AG04450 (cell line): Measurements from ENCODE around the gene PRPS2. TPM values are rescaled to one million over a fixed set of nuclear protein-coding genes. Genes with fewer than 3 reads are reported as not detected.

Experiments used
- CTCF ChIA-PET: fragments of 300-600, 350-600 bp; formaldehyde crosslinking; extraction: SDS; loops from one replicate; lab custom pipeline; 2022; ENCODE audit warnings: antibody characterized with exemption, inconsistent platforms; lab: Charles Lee
- POLR2A ChIA-PET: fragments of 350-600 bp; formaldehyde crosslinking; extraction: SDS; loops from one replicate; lab custom pipeline; 2021; ENCODE audit warnings: antibody characterized with exemption, inconsistent platforms; lab: Yijun Ruan, JAX
- DNase-seq: peaks from one replicate; pipeline ENCODE4 v3.0.0-alpha.2; 2011; ENCODE audit warnings: low read depth, low spot score
- H3K27ac ChIP-seq: one replicate; pipeline ENCODE4 v1.5.1; 2012; ENCODE audit warnings: low read depth, low read length, control low read depth
- H3K27me3 ChIP-seq: one replicate; pipeline ENCODE4 v1.6.0; 2012; ENCODE audit warnings: low read length; ENCODE audit not compliant: control insufficient read depth, insufficient read depth
- H3K4me3 ChIP-seq: 2 replicates; pipeline ENCODE4 v1.5.1; 2011; ENCODE audit warnings: mild to moderate bottlenecking, low read depth, low read length, control low read depth
- H3K9me3 ChIP-seq: 2 replicates; pipeline ENCODE4 v1.5.1; 2012; ENCODE audit warnings: low read length; ENCODE audit not compliant: control insufficient read depth, insufficient read depth
- polyA plus RNA-seq: library from polyadenylated mRNA; depleted of rRNA; stranded (reverse); fragments of >200 nt; gene quantifications from 2 replicates; pipeline ENCODE4 v1.2.3, GENCODE V29; 2011
- TF ChIP-seq, protein P1 (sequence below): IDR thresholded peaks from 2 replicates; pipeline ENCODE4 v1.5.1; 2011; ENCODE audit warnings: low read depth, low read length, control low read depth, inconsistent platforms

PRPS2 gene
- polyA plus RNA-seq, 1 experiment = 21.3 TPM

DNA sequence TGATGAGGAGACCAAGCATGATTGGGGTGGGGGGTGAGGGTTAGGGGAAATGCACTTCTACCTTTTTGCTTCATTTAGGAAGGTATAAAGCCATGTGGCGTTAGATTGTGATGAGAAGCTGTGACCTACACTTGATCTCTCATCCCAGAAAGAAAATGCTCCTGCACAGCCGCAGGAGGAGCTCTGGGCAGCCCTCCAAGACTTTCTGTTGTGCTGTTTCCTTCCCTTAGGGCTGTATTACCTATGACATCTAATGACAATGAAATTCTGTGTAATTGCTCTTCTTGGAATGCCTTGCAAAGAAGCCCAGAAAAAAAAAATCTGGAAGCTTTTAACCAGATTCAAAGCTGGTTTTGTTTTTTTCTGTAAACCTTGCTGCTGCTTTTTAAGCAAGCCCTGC lies 13.4 kb downstream of the PRPS2 start:
- Histone ChIP-seq H3K27me3 (no peaks in the 10 kb centered on the region), H3K4me3 (no peak overlapping the region), H3K9me3 (no peaks in the 10 kb centered on the region), H3K27ac (no peak overlapping the region)
- no peak for DNase-seq
- CTCF ChIA-PET = interaction anchor here (1.2 to 2.1 kb wide), 2 partner anchors 10 to 142 kb away, joined by 5 read pairs; no protein-coding TSS in a partner anchor
- POLR2A ChIA-PET = no interaction called here
- TF ChIP-seq, protein P1, sequence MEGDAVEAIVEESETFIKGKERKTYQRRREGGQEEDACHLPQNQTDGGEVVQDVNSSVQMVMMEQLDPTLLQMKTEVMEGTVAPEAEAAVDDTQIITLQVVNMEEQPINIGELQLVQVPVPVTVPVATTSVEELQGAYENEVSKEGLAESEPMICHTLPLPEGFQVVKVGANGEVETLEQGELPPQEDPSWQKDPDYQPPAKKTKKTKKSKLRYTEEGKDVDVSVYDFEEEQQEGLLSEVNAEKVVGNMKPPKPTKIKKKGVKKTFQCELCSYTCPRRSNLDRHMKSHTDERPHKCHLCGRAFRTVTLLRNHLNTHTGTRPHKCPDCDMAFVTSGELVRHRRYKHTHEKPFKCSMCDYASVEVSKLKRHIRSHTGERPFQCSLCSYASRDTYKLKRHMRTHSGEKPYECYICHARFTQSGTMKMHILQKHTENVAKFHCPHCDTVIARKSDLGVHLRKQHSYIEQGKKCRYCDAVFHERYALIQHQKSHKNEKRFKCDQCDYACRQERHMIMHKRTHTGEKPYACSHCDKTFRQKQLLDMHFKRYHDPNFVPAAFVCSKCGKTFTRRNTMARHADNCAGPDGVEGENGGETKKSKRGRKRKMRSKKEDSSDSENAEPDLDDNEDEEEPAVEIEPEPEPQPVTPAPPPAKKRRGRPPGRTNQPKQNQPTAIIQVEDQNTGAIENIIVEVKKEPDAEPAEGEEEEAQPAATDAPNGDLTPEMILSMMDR = no peak

DNA sequence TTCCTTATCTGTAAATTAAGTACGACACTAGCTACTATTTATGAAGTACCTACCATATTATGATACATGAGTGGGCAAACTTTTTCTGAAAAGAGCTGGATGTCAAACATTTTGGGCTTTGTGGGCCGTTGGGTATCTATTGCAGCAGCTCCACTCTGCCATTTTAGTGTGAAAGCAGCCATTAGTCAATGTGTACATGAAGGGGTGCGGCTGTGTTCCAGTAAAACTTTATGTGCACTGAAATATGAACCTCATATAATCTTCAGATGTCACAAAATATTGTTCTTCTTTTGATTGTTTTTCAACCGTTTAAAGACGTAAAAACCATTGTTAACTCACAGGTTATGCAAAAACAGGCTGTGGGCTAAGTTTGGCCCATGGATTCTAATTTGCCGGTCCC lies 14.1 kb downstream of the PRPS2 start:
- TF ChIP-seq, protein P1 = no peak
- POLR2A ChIA-PET = no interaction called here
- CTCF ChIA-PET = interaction anchor here (1.2 to 2.1 kb wide), 2 partner anchors 9 to 141 kb away, joined by 5 read pairs; no protein-coding TSS in a partner anchor
- DNase-seq = no peak
- H3K9me3 ChIP-seq = no peaks in the 10 kb centered on the region
- no peak overlapping the region for H3K27ac ChIP-seq
- H3K4me3 ChIP-seq = no peak overlapping the region
- no peaks in the 10 kb centered on the region for H3K27me3 ChIP-seq

DNA sequence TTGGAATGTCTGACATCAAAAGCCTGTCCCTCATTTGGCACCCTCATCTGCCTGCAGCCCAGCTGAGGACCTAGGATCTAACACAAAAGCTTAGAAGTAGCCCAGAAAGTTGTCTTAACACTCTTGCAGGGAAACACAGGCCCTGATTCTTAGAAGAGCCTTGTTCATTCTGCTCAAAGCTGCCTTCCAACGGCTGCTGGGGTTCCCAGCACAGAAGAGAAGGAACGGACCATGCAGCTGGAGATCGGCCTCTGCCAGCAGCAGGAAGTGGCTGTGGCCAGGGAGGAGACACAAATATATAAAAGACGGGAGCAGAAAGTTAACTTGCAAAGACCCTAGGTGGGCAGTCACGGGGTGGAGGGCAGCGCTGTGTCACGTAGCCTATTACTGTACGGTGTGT lies 20.4 kb downstream of the PRPS2 start:
- Histone ChIP-seq H3K27ac (no peak overlapping the region), H3K4me3 (no peak overlapping the region), H3K27me3 (no peaks in the 10 kb centered on the region), H3K9me3 (no peaks in the 10 kb centered on the region)
- CTCF ChIA-PET = interaction anchor here (4.5 kb wide), 1 partner anchor 82 kb away, joined by 79 read pairs; no protein-coding TSS in a partner anchor
- POLR2A ChIA-PET = no interaction called here
- DNase-seq = no peak
- TF ChIP-seq, protein P1 = no peak

DNA sequence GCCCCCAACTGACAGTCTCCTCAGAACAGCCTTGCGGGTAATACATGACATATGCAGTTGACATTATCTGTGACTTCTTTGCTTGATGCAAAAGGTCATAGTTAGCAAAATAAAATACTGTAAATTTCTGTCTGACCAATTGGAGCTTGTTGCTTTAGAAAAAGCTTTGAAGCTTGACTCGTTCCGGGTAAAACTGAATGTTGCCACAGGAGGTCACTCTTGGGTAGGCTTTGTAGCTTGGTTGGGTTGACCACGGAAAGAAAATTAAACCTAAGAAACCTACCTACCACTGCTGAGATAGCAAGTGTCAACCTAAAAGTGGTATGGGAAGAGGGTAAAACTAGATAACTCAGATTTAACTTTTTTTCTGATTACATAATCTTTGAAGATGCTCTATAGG lies 23.2 kb downstream of the PRPS2 start:
- peak; percentile 10 for DNase-seq
- no peaks in the 10 kb centered on the region for H3K9me3 ChIP-seq
- H3K4me3 ChIP-seq = no peak overlapping the region
- CTCF ChIA-PET = interaction anchor here (0.6 to 4.5 kb wide), 21 partner anchors 9 to 1220 kb away, joined by 3 to 79 read pairs (median 5); partner anchors contain the start of gene PRPS2
- no peaks in the 10 kb centered on the region for H3K27me3 ChIP-seq
- TF ChIP-seq, protein P1 = peak; percentile 54
- no peak overlapping the region for H3K27ac ChIP-seq
- POLR2A ChIA-PET = interaction anchor here (1.0 kb wide), 1 partner anchor 23 kb away, joined by 3 read pairs; the partner anchor contains the start of gene PRPS2

DNA sequence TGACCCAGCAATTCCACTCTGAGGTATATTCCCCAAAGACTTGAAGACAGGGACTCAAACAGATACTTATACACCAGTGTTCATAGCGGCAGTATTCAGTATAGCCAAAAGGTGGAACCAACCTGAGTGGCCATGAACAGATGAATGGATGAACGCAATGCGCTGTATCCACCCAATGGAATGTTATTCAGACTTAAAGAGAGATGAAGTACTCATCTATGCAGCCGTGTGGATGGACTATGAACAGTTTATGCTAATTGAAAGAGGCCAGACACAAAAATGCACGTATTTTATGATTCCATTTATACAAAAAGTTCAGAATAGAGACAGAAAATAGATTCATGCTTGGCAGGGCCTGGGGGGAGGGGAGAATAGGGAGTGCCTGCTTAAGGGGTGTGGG lies 26.3 kb downstream of the PRPS2 start:
- ChIA-PET POLR2A (no interaction called here), CTCF (no interaction called here)
- Histone ChIP-seq H3K4me3 (no peak overlapping the region), H3K27me3 (no peaks in the 10 kb centered on the region), H3K27ac (no peak overlapping the region), H3K9me3 (no peaks in the 10 kb centered on the region)
- DNase-seq = no peak
- TF ChIP-seq, protein P1 = no peak
